WTC11 (cell line): ENCODE results near the gene CFAP99.

Source experiments
- CTCF ChIP-seq: fragments of 200-600 bp; IDR thresholded peaks from 2 replicates; pipeline ENCODE4 v1.8.0; 2022; ENCODE audit warnings: antibody characterized with exemption
- EMX1 ChIP-seq: fragments of 250-450 bp; sonication (Bioruptor Pico); IDR thresholded peaks from 2 replicates; pipeline ENCODE4 v1.8.0; 2021; ENCODE audit warnings: mild to moderate bottlenecking
- MAX ChIP-seq: sonication (generic); formaldehyde crosslinking; IDR thresholded peaks from 2 replicates; pipeline ENCODE4 v1.8.0; 2022; ENCODE audit warnings: mild to moderate bottlenecking, missing genetic modification reagents
- RELA ChIP-seq: sonication (generic); formaldehyde crosslinking; IDR thresholded peaks from 2 replicates; pipeline ENCODE4 v1.8.1; 2022; ENCODE audit warnings: missing genetic modification reagents, mild to moderate bottlenecking, borderline replicate concordance
- STAT6 ChIP-seq: sonication (generic); formaldehyde crosslinking; conservative IDR thresholded peaks from 2 replicates; pipeline ENCODE4 v1.8.1; 2023; ENCODE audit warnings: mild to moderate bottlenecking, low read depth, missing genetic modification reagents, moderate library complexity
- USF1 ChIP-seq: sonication (generic); formaldehyde crosslinking; IDR thresholded peaks from 2 replicates; pipeline ENCODE4 v1.8.0; 2022; ENCODE audit warnings: mild to moderate bottlenecking, missing genetic modification reagents
- ZNF121 ChIP-seq: sonication (generic); formaldehyde crosslinking; IDR thresholded peaks from 2 replicates; pipeline ENCODE4 v1.8.0; 2023; ENCODE audit warnings: missing genetic modification reagents
- ZNF138 ChIP-seq: sonication (generic); formaldehyde crosslinking; conservative IDR thresholded peaks from 2 replicates; pipeline ENCODE4 v1.8.1; 2022; ENCODE audit warnings: mild to moderate bottlenecking, moderate library complexity, missing genetic modification reagents
- ZNF232 ChIP-seq: sonication (generic); formaldehyde crosslinking; IDR thresholded peaks from 2 replicates; pipeline ENCODE4 v1.8.0; 2022; ENCODE audit warnings: mild to moderate bottlenecking, missing genetic modification reagents
- ZNF423 ChIP-seq: fragments of 250-450 bp; sonication (Bioruptor Pico); IDR thresholded peaks from 2 replicates; pipeline ENCODE4 v2.1.2; 2022; ENCODE audit warnings: mild to moderate bottlenecking, moderate library complexity

- TF ChIP-seq CTCF (no peak), MAX (CRISPR knock-in tag) (peak; percentile 87), RELA (no peak), ZNF121 (CRISPR knock-in tag) (no peak), ZNF423 (CRISPR knock-in tag) (no peak), ZNF232 (CRISPR knock-in tag) (no peak), STAT6 (CRISPR knock-in tag) (no peak), EMX1 (CRISPR knock-in tag) (no peak), USF1 (CRISPR knock-in tag) (no peak), ZNF138 (CRISPR knock-in tag) (no peak)
Measured at GRCh38 chr4:2416564-2417225, 2.1 kb upstream of the CFAP99 start.
